ENCODE data around the gene RC3H1. TPM values are rescaled to one million over a fixed set of nuclear protein-coding genes. Genes with fewer than 3 reads are reported as not detected.

The RC3H1 gene
- total and polyA plus RNA-seq, 4 donors = 2.0 to 20.7 (median 9.7) TPM

GRCh38 chr1:173903827-173904531, 118.2 kb downstream of the RC3H1 start:
- no peak overlapping the region for H3K4me3 ChIP-seq (ENCODE audit: low read depth in 1 of 3, low read length in 3 of 3)
- H3K9ac ChIP-seq (ENCODE audit: low read depth in 1 of 2, low read length in 2 of 2) = no peak overlapping the region
- no peak overlapping the region for H3K27ac ChIP-seq (ENCODE audit: low read depth in 1 of 2, low read length in 2 of 2)
- 75% methylated on average over 6 of the region's 6 CpGs for WGBS
- no peaks in the 10 kb centered on the region for H3K9me3 ChIP-seq (ENCODE audit: control insufficient read depth in 4 of 4, low read length in 3 of 4)
- H3K36me3 ChIP-seq (ENCODE audit: control insufficient read depth in 4 of 4, insufficient read depth in 3 of 4, low read depth in 1 of 4, low read length in 3 of 4) = peaks cover 7 to 72% (median 62%) of the 10 kb centered on the region in 4 donors
- H3K27me3 ChIP-seq (ENCODE audit: control insufficient read depth in 4 of 4, insufficient read depth in 4 of 4, low read length in 3 of 4) = no peaks in the 10 kb centered on the region
- DNase-seq (ENCODE audit: low spot score) = no peak
- peaks cover 0 to 4% (median 0%) of the 10 kb centered on the region in 4 donors for H3K4me1 ChIP-seq (ENCODE audit: control insufficient read depth in 4 of 4, insufficient read depth in 4 of 4, low read length in 3 of 4)
- TF ChIP-seq YY1 (IDR thresholded peaks at IDR 0.05) = no peak
- no peak for TF ChIP-seq REST (IDR thresholded peaks at IDR 0.05)
- no peak for TF ChIP-seq HNF4A (conservative IDR thresholded peaks at IDR 0.05)
- no peak for TF ChIP-seq JUND (IDR thresholded peaks at IDR 0.05)
- TF ChIP-seq CTCF (IDR thresholded peaks at IDR 0.05; ENCODE audit: low read depth, low read length, missing input control) = no peak
- no peak for TF ChIP-seq GABPA (IDR thresholded peaks at IDR 0.05 in 1 of 2, conservative IDR thresholded peaks at IDR 0.05 in 1 of 2)
- no peak for TF ChIP-seq FOXA1 (IDR thresholded peaks at IDR 0.05)
- TF ChIP-seq RAD21 (IDR thresholded peaks at IDR 0.05) = no peak

- Histone ChIP-seq H3K27me3 (ENCODE audit: control insufficient read depth in 4 of 4, insufficient read depth in 4 of 4, low read length in 3 of 4) (no peaks in the 10 kb centered on the region), H3K27ac (ENCODE audit: low read depth in 1 of 2, low read length in 2 of 2) (no peak overlapping the region), H3K4me3 (ENCODE audit: low read depth in 1 of 3, low read length in 3 of 3) (no peak overlapping the region), H3K4me1 (ENCODE audit: control insufficient read depth in 4 of 4, insufficient read depth in 4 of 4, low read length in 3 of 4) (no peaks in the 10 kb centered on the region), H3K36me3 (ENCODE audit: control insufficient read depth in 4 of 4, insufficient read depth in 3 of 4, low read depth in 1 of 4, low read length in 3 of 4) (peaks cover 7 to 57% (median 47%) of the 10 kb centered on the region in 4 donors), H3K9ac (ENCODE audit: low read depth in 1 of 2, low read length in 2 of 2) (no peak overlapping the region), H3K9me3 (ENCODE audit: control insufficient read depth in 4 of 4, low read length in 3 of 4) (no peaks in the 10 kb centered on the region)
- DNase-seq (ENCODE audit: low spot score) = no peak
- no peak for TF ChIP-seq TAF1 (conservative IDR thresholded peaks at IDR 0.05)
- no peak for TF ChIP-seq NR2F2 (IDR thresholded peaks at IDR 0.05)
- TF ChIP-seq EGR1 (IDR thresholded peaks at IDR 0.05; ENCODE audit: low read depth in 2 of 2) = no peak
- no peak for TF ChIP-seq ZBTB33 (IDR thresholded peaks at IDR 0.05)
- no peak for TF ChIP-seq SP1 (IDR thresholded peaks at IDR 0.05)
- TF ChIP-seq REST (IDR thresholded peaks at IDR 0.05) = no peak
- TF ChIP-seq RAD21 (IDR thresholded peaks at IDR 0.05) = no peak
- TF ChIP-seq FOXA1 (IDR thresholded peaks at IDR 0.05) = no peak
- no peak for TF ChIP-seq RXRA (IDR thresholded peaks at IDR 0.05)
- no peak for TF ChIP-seq MAX (IDR thresholded peaks at IDR 0.05)
- no peak for TF ChIP-seq YY1 (IDR thresholded peaks at IDR 0.05)
- 62% methylated on average over 3 of the region's 3 CpGs for WGBS
Observed at GRCh38 chr1:173900992-173901391, 121.2 kb downstream of the RC3H1 start.

Data from liver (tissue), 9 donors.